Peyer's patch (tissue), 4 donors: ENCODE data around the gene TRIP10. TPM values are rescaled to one million over a fixed set of nuclear protein-coding genes. Genes with fewer than 3 reads are reported as not detected.
"Not testable (repeated sequence)": the region's sequence is repeated elsewhere in the genome, so short reads cannot be mapped to it uniquely, and the experiment has no call there.

Experiments
- DNase-seq, 3 donors: peaks; one replicate each; pipeline ENCODE4 v3.0.0-alpha.2; 2017 to 2019
- H3K27ac ChIP-seq, 4 donors: fragments of 200-600 bp; sonication (generic); one replicate each; pipeline ENCODE4 v1.5.1; 2016 to 2019
- H3K27me3 ChIP-seq, 2 donors: fragments of 200-600 bp; sonication (generic); one replicate each; pipeline ENCODE4 v1.5.1; 2019
- H3K36me3 ChIP-seq, 3 donors: fragments of 200-600 bp; sonication (generic); one replicate each; pipeline ENCODE4 v1.5.1; 2016 to 2019
- H3K4me1 ChIP-seq, 4 donors: fragments of 200-600 bp; sonication (generic); one replicate each; pipeline ENCODE4 v1.5.1; 2016 to 2019
- H3K4me3 ChIP-seq, 4 donors: fragments of 200-600 bp; sonication (generic); 1 replicate in 3 of 4; 2 replicates in 1 of 4; pipeline ENCODE4 v1.5.1; 2016 to 2019; ENCODE audit warnings: mild to moderate bottlenecking in 1 of 4
- H3K9me3 ChIP-seq, 4 donors: fragments of 200-600 bp; sonication (generic); one replicate each; pipeline ENCODE4 v1.5.1; 2016 to 2019; ENCODE audit warnings: mild to moderate bottlenecking in 1 of 4
- CTCF ChIP-seq, 6 experiments: fragments of 450-650 bp in 4 of 6; fragments of 200-600 bp in 2 of 6; sonication (generic) in 1 of 6; IDR thresholded peaks; one replicate each; pipeline ENCODE4 v1.5.1; 2017 to 2019; ENCODE audit warnings: antibody characterized with exemption in 6 of 6, mild to moderate bottlenecking in 3 of 6, moderate library complexity in 1 of 6
- POLR2A ChIP-seq, 2 donors: fragments of 450-650 bp; IDR thresholded peaks; one replicate each; pipeline ENCODE4 v1.5.1; 2017; ENCODE audit warnings: antibody characterized with exemption in 2 of 2, mild to moderate bottlenecking in 2 of 2, moderate library complexity in 2 of 2
- total RNA-seq, 4 donors: library from RNA; depleted of rRNA; stranded (reverse); fragments of >200 nt; gene quantifications; one replicate each; pipeline ENCODE4 v1.1.0, GENCODE V29; 2016

Gene TRIP10
- total RNA-seq, 4 donors from 2014 or later: 30.1 to 314 (median 81.5) TPM

GRCh38 chr19:6740589-6741343 is 1.3 kb downstream of the TRIP10 start:
- peak overlapping the region; percentile 85 to 95 (median 94) for H3K27ac ChIP-seq
- peaks cover 0 to 19% (median 0%) of the 10 kb centered on the region in 3 donors for H3K36me3 ChIP-seq
- H3K4me1 ChIP-seq: peaks cover 0 to 49% (median 23%) of the 10 kb centered on the region in 4 donors
- H3K9me3 ChIP-seq: no peaks in the 10 kb centered on the region
- TF ChIP-seq POLR2A (IDR thresholded peaks at IDR 0.05) (no peak), CTCF (IDR thresholded peaks at IDR 0.05) (no peak)
- H3K4me3 ChIP-seq: peak overlapping the region; percentile 61 to 88 (median 77)
- DNase-seq: peak; percentile 60 to 70 (median 70)
- no peaks in the 10 kb centered on the region for H3K27me3 ChIP-seq

GRCh38 chr19:6743066-6743465 is 3.6 kb downstream of the TRIP10 start:
- no peak for DNase-seq
- Histone ChIP-seq H3K36me3 (peaks cover 0 to 41% (median 0%) of the 10 kb centered on the region in 3 donors), H3K4me1 (peaks cover 0 to 40% (median 18%) of the 10 kb centered on the region in 4 donors), H3K4me3 (no peak overlapping the region), H3K9me3 (no peaks in the 10 kb centered on the region), H3K27ac (peak overlapping the region in 1 of 4 donors; percentile 77), H3K27me3 (no peaks in the 10 kb centered on the region)
- TF ChIP-seq CTCF (IDR thresholded peaks at IDR 0.05) (no peak), POLR2A (IDR thresholded peaks at IDR 0.05) (no peak)

- peak overlapping the region; percentile 58 to 80 (median 72) for H3K27ac ChIP-seq
- no peaks in the 10 kb centered on the region for H3K9me3 ChIP-seq
- peaks cover 0 to 48% (median 0%) of the 10 kb centered on the region in 3 donors for H3K36me3 ChIP-seq
- H3K4me3 ChIP-seq: no peak overlapping the region
- no peak for TF ChIP-seq CTCF (IDR thresholded peaks at IDR 0.05)
- no peak for TF ChIP-seq POLR2A (IDR thresholded peaks at IDR 0.05)
- H3K27me3 ChIP-seq: no peaks in the 10 kb centered on the region
- peaks cover 0 to 32% (median 10%) of the 10 kb centered on the region in 4 donors for H3K4me1 ChIP-seq
- no peak for DNase-seq
Measured at GRCh38 chr19:6743714-6744380, 4.4 kb downstream of the TRIP10 start.

GRCh38 chr19:6744381-6745301 is 5.2 kb downstream of the TRIP10 start:
- H3K9me3 ChIP-seq: no peaks in the 10 kb centered on the region
- peak overlapping the region; percentile 58 to 80 (median 72) for H3K27ac ChIP-seq
- peaks cover 0 to 29% (median 6%) of the 10 kb centered on the region in 4 donors for H3K4me1 ChIP-seq
- DNase-seq: peak; percentile 37 to 86 (median 85)
- peaks cover 0 to 56% (median 0%) of the 10 kb centered on the region in 3 donors for H3K36me3 ChIP-seq
- peak overlapping the region in 1 of 4 donors; percentile 9 for H3K4me3 ChIP-seq
- no peak for TF ChIP-seq POLR2A (IDR thresholded peaks at IDR 0.05)
- no peak for TF ChIP-seq CTCF (IDR thresholded peaks at IDR 0.05)
- H3K27me3 ChIP-seq: no peaks in the 10 kb centered on the region

GRCh38 chr19:6745965-6746364 is 6.5 kb downstream of the TRIP10 start:
- peaks cover 0 to 27% (median 0%) of the 10 kb centered on the region in 4 donors for H3K4me1 ChIP-seq
- no peak for DNase-seq
- H3K27ac ChIP-seq: no peak overlapping the region
- no peak overlapping the region for H3K4me3 ChIP-seq
- H3K9me3 ChIP-seq: no peaks in the 10 kb centered on the region
- TF ChIP-seq CTCF (IDR thresholded peaks at IDR 0.05): no peak
- H3K36me3 ChIP-seq: peaks cover 0 to 69% (median 0%) of the 10 kb centered on the region in 3 donors
- H3K27me3 ChIP-seq: no peaks in the 10 kb centered on the region

GRCh38 chr19:6748543-6748942 is 9.1 kb downstream of the TRIP10 start:
- not testable (repeated sequence) for H3K27me3 ChIP-seq, DNase-seq, H3K4me3 ChIP-seq, H3K27ac ChIP-seq, H3K9me3 ChIP-seq
- peaks cover 0 to 31% (median 4%) of the 10 kb centered on the region in 4 donors for H3K4me1 ChIP-seq
- H3K36me3 ChIP-seq: peaks cover 0 to 74% (median 0%) of the 10 kb centered on the region in 3 donors
